M059J (cell line): ENCODE results near the gene YPEL2. TPM values are rescaled to one million over a fixed set of nuclear protein-coding genes. Genes with fewer than 3 reads are reported as not detected.
A peak's percentile ranks its signal among the peaks of the same experiment; 100 is the strongest.

ENCODE experiments used
- DNase-seq: peaks from one replicate; pipeline ENCODE4 v3.0.0-alpha.2; 2012; ENCODE audit warnings: low read depth
- total RNA-seq: library from RNA; depleted of rRNA; stranded (reverse); fragments of >200 nt; shearing (Covaris generic); gene quantifications from 2 replicates; pipeline ENCODE4 v1.2.3, GENCODE V29; 2014

Gene YPEL2
- total RNA-seq, 1 experiment from 2014 or later, result 1.7 TPM

- DNase-seq, result peak; percentile 22
Measured at GRCh38 chr17:59330053-59330942, 1.2 kb upstream of the YPEL2 start.

GRCh38 chr17:59331929-59332748 is 684 bp downstream of the YPEL2 start:
- DNase-seq, result peak; percentile 21

DNA sequence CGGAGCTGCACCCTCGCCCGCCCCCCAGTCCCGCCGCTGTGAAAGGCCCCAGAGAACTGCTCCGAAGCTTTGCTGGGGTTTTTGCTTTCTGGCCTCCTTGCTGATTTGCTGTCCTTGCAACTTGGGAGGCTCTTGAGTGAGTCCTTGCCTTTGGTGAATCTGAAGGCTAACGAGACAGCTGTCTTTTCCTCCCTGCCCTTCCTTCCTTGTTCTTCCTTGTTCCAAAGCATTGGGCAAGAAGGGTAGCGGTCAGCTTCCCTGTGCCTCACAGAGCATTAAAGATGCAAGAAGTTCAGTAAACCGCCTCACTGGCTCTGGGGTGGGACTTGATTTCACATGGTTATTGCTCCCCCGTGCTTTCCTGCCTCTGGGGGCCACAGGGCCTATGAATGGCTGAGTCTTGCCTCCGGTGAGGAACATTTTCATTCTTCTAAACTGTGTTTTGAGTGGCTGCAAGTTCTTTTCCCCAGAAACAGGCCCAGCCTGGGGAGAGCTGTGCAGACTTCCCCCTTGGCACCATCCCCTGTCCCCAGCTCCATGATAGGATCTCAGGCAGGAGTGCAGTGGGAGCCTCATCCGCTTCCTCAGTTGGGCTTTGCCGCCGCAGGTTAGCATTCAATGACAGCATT is 1.4 kb downstream of the YPEL2 start:
- peak; percentile 15 for DNase-seq

DNA sequence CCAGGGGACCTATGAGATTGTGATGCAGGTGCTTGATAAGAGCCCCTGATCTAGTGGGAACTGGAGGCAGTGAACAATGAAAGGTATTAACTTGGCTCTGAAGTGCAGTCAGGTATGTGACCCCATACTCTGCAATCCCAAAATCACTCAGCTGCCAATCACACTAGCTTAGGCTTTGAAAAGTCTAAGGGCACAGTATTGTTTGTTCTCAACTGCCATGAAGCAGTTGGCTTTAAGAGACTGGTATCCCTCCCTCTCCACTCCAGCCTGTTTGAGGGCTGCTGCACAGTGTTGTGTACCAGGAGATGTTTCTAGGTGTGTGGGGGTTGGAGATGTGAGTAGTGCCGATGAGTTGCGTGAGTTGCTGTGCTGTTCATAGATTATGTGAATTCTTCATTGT is 2.4 kb downstream of the YPEL2 start:
- no peak for DNase-seq

DNA sequence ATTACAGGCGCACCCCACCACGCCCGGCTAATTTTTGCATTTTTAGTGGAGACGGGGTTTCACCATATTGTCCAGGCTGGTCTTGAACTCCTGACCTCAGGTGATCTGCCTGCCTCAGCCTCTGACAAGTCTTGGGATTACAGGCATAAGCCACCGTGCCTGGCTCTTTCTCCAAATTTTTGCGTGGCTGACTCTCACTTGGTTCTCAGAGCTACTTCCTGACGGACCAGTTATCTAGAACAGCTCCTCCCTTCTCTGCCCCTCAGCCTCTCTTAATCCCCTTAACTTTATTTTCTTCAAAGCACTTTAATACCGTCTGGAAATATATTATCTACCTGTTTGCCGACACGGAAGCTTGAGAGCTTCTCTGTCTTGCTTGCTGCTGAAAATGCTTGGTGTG is 4.2 kb downstream of the YPEL2 start:
- DNase-seq, result no peak

GRCh38 chr17:59337741-59338299 is 6.4 kb downstream of the YPEL2 start:
- DNase-seq, result no peak

- DNase-seq, result no peak
Measured at GRCh38 chr17:59338498-59338897, 7.0 kb downstream of the YPEL2 start.

DNA sequence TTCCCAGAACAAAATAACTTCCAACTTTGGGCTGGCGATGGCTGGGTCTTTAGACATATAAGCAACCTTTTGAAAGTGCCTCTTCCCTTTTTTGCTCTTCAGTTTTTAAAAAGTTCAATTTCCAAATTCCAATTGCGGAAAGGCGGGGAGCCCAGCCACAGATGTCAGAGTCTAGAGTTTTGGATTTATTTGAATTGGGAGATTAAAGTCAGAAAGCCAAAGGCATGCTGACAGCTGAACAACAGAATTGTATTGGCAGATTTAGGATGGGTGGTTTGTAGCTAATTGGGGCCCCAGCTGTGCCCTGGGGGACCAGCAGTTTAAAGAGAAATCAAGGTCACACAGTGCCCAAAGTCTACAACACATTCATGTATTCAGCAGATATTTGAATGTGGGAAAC is 10.5 kb downstream of the YPEL2 start:
- DNase-seq, result no peak

- DNase-seq, result no peak
Measured at GRCh38 chr17:59342681-59343131, 11.3 kb downstream of the YPEL2 start.

GRCh38 chr17:59345476-59345875 is 14.0 kb downstream of the YPEL2 start:
- peak; percentile 63 for DNase-seq

DNA sequence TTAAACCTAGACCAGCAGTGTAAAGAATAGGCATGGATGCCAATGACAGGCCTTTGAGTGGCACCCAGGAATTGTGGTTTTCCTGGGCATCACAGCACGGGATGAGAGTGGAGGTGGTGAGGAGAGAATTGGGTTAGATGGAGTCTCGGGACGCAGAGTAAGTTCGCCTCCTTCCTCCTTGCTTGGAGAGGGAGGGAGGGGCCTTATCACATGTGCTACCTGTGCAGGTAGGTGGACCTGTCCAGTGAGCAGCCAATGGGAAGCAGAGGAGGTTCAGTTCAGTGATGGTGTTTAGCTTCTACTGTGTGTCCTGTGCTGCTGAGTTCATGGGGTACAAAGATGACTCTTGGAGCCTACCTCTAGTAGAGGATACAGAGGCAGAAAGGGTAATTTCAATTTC is 14.9 kb downstream of the YPEL2 start:
- no peak for DNase-seq

GRCh38 chr17:59346876-59347407 is 15.5 kb downstream of the YPEL2 start:
- DNase-seq, result no peak

- no peak for DNase-seq
Measured at GRCh38 chr17:59347975-59348391, 16.5 kb downstream of the YPEL2 start.

DNA sequence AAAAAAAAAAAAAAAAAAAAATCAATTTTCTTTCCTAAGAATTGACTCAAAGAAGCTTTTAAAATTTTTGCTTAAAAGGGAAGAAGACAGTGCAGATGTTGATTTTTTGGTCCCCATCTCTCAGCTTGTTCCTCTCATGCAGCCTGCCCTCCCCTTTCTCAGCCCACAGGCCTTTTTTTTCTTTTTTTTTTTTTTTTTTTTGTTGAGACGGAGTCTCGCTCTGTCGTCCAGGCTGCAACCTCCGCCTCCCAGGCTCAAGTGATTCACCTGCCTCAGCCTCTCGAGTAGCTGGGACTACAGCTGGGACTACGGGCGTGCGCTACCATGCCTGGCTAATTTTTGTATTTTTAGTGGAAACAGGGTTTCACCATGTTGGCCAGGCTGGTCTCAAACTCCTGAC is 17.7 kb downstream of the YPEL2 start:
- no peak for DNase-seq

DNA sequence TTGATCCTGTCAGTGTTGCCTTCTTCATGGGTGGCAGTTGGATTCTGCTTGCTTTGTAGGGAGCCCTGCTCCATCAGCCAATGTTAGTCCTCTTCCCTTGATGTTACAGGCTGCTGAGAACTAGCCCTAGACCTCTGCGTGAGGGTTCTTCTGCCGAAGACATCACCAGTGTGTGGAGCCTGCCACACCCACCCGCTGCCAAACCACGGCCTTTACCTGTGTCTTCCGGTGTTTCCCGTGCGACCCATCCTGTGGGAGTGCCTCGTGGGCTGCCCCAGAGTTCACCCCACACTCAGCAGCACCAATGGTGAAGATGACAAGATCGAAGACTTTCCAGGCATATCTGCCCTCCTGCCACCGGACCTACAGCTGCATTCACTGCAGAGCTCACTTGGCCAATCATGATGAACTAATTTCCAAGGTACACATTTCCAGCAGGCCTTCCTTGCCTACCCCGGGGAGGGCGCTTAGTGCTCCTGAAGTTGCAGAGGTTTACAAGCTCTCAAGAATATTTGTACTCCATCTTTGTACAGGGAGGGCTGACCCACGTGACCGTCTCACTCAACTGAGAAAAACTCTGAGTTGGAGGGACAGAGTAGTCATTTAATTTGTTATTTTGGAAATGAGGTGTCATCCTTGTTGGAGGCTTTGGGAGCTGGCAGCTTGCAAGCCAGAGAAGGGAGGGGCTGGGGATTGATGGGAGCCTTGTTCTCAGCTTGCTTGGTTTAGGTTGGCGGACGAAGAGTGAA is 21.8 kb downstream of the YPEL2 start:
- DNase-seq, result no peak

GRCh38 chr17:59353936-59354755 is 22.7 kb downstream of the YPEL2 start:
- no peak for DNase-seq

DNA sequence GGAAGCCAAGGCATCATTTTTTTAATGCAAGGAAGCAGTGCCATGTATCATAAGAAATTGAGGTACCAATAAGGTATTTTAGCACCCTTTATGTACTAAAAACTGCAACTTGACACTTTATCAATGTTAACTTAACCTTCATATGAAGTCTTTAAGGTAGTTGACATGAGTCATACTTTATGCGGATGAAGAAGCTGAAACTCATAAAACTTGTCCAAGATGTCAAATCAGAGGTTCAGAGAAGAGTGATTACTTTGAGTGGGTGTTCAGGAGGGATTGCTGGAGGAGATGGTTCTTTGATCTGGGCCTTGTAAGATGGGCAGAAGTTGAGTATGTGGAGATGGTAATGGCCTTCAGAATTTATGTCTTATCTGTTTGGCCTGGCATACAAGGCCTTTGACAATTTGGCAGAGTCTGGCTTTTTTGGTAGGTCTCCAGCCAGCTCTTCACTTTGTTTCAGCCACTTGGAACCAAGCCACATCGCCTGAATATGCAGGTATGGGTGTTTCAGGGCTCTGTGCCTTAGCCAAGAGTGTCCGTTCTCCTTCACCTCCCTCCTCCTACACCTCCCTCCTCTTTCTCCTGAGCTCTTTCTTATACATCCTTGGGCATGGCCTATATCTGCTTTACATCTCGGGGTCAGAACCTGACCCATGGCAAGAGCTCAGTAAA is 23.7 kb downstream of the YPEL2 start:
- peak; percentile 56 for DNase-seq

- DNase-seq, result no peak
Measured at GRCh38 chr17:59355702-59356325, 24.4 kb downstream of the YPEL2 start.
